Measurements from ENCODE around the gene KRTAP4-8.
"Not testable (repeated sequence)": the region's sequence is repeated elsewhere in the genome, so short reads cannot be mapped to it uniquely, and the experiment has no call there.

The KRTAP4-8 gene

GRCh38 chr17:41064301-41064700, 33.6 kb downstream of the KRTAP4-8 start:
- DNase-seq = no peak

GRCh38 chr17:41063449-41063848, 34.5 kb downstream of the KRTAP4-8 start:
- DNase-seq = no peak

DNA sequence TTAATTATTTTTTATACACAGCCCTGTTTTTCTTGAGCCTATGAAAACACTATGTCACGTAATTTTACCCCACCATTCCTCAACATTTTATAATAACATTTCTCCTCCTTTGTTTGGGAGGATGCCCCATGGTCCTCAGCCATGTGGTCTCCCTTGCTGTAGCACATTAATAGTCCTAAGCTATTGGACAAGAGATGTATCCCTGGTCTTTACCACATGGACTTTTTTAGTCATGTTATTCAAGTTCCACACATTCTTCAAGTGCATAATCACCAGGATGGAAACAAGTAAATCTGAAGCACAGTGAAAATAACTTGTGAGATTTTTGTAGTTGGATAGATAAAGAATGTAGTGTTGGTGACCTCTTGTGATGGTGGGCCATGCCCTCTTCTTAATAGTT, 36.0 kb downstream of the KRTAP4-8 start:
- DNase-seq = no peak

DNA sequence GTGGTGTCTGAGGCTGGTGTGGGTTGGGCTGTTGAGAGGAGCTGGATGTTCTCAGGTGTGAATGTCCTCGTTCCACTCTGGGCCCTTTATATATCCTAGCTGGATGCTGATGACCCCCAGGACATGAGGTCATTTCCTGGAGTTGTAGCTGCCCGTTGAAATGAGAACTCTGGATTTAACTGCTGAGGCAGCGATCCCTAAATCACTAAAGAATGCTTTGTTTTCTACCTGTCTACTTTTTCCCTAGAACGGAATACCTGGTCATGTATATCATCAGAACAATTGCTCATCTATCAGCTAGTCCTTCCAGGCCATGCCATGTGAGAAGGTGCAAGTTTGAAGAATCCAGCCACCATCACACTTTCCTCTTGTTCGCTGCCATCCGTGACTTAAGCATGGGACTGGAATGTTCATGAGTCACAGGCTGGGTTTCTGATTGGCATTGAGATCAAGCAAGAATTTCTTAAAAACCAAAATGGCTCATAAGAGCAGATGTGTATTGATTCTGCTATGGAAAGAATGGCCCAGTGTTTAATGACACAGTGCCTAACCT, 37.8 kb downstream of the KRTAP4-8 start, which contains the start of gene KRTAP2-3:
KRTAP2-3 (minus strand) TSS at position 63 of the 553 bp plus-strand sequence. CDS start 64 bp downstream, outside the sequence.
- DNase-seq = peak; percentile 35

- not testable (repeated sequence) for DNase-seq
Measured at GRCh38 chr17:41059276-41060051, 38.5 kb downstream of the KRTAP4-8 start.

- no peak for DNase-seq
Measured at GRCh38 chr17:41058741-41059140, 39.2 kb downstream of the KRTAP4-8 start.

GRCh38 chr17:41057547-41057946, 40.4 kb downstream of the KRTAP4-8 start:
- no peak for DNase-seq

GRCh38 chr17:41055130-41055529, 42.8 kb downstream of the KRTAP4-8 start, which contains the start of gene KRTAP2-2:
Gene KRTAP2-2, minus strand, starts transcription at chr17:41055230. Its CDS starts 19 bp downstream, at chr17:41055211.
- not testable (repeated sequence) for DNase-seq

DNA sequence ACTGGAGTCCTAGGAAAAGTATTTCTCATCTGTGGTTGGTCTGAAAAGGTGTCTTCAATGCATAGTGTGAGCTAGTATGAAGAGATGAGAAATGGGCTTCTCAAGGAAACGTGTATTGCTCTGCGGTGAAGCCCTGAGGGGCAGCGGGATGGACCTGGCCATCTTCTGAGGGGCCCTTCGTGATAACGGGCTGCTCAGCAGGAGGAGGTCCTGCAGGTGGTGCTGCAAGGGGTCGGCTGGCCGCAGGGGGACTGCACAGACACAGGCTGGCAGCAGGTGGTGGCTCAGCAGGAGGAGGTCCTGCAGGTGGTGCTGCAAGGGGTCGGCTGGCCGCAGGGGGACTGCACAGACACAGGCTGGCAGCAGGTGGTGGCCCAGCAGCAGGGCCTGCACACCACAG, 43.4 kb downstream of the KRTAP4-8 start:
- DNase-seq = not testable (repeated sequence)

DNA sequence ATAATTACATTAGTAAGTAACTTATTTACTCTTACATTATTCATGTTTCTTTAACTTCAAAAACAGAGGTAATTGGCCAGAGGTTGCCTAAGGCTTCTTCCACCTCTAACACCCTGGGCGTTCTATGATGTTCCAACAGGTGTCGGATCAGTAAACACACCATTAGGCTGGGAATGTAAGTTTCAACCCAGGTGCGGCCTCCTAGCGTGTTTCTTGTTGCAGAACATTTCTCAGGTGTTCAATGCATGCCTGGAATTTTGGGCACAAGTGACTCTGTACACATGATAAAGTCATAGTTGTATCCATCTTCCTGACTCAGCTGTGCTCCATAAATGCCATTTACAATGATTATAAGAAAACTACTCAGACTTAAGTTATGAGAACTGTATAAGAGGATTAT, 43.9 kb downstream of the KRTAP4-8 start:
- no peak for DNase-seq

DNA sequence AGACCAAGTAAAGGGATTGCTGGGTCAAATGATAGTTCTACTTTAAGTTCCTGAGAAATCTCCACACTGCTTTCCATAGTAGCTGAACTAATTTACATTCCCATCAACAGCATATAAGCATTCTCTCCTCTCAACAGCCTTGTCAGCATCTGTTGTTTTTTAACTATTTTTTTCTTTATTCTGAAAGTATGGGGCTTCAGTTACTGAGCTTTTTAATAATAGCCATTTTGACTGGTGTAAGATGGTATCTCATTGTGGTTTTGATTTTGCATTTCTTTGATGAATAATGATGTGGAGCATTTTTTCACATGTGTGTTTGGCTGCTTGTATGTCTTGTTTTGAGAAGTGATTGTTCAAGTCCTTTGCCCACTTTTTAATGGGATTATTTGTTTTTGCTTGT, 45.4 kb downstream of the KRTAP4-8 start:
- no peak for DNase-seq

- peak; percentile 25 for DNase-seq
Measured at GRCh38 chr17:41049110-41049509, 48.8 kb downstream of the KRTAP4-8 start.

DNA sequence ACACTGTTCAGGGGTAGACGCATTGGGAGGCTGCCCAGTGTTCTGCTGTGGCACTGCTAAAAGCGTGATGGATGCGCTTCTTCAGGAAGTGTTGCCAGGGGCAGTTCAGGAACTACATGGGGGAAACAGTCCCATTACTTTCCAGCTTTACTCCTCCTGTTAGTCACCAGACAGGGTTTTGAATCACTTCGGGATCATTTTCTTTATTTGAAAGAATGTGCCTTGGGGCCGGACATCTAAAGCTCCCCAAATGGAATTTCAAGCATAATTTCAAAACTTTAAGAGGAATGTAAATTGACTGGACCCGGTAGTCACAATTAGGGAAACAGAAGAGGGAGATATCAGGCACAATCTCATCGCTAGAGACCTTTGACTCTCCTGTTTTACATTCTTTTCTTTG, 49.5 kb downstream of the KRTAP4-8 start:
- no peak for DNase-seq
